ENCODE results near the gene AGPAT4.

DNA sequence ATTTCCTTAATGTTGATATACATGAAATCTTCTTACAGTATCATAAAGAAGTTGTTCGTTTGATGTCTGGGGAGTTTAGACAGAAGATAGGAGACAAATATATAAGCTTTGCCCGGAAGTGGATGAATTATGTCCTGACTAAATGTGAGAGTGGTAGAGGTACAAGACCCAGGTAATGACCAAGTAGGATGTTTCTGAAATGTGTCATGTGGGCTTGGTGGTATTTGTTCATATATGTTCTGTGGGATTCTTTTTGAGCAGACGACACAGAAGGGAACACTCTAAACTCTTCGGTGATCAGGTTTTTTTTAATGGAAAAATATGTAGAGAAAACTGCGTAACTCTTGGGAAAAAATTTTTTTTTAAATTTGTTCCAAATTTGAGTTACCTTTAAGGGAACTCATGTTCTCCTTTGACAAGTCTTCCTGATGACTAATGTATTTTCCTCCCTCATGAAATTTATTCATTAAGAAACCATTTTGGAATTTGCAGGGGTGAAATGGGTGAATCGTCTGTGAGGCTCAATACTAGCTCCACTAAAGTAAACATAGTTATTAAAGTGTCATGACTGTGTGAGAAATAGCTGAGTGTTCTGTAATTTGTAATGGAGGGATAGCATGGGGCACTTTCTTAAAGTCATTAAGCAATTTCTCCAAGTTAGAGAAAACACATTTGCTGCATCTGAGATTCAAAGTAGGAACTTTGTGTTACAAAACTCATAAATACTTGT is 181.7 kb downstream of the AGPAT4 start:
- TF ChIP-seq, protein P1, sequence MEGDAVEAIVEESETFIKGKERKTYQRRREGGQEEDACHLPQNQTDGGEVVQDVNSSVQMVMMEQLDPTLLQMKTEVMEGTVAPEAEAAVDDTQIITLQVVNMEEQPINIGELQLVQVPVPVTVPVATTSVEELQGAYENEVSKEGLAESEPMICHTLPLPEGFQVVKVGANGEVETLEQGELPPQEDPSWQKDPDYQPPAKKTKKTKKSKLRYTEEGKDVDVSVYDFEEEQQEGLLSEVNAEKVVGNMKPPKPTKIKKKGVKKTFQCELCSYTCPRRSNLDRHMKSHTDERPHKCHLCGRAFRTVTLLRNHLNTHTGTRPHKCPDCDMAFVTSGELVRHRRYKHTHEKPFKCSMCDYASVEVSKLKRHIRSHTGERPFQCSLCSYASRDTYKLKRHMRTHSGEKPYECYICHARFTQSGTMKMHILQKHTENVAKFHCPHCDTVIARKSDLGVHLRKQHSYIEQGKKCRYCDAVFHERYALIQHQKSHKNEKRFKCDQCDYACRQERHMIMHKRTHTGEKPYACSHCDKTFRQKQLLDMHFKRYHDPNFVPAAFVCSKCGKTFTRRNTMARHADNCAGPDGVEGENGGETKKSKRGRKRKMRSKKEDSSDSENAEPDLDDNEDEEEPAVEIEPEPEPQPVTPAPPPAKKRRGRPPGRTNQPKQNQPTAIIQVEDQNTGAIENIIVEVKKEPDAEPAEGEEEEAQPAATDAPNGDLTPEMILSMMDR (IDR thresholded peaks at IDR 0.05): no peak
- no peak for TF ChIP-seq POLR2A (IDR thresholded peaks at IDR 0.05)
